MM.1S (cell line): ENCODE results near the gene APOM.

Experiments
- DNase-seq: peaks from one replicate; pipeline ENCODE4 v3.0.0-alpha.2; 2015
- H2AFZ ChIP-seq: fragments of 300-600 bp; sonication (generic); 2 replicates; pipeline ENCODE4 v1.6.0; 2016; ENCODE audit warnings: antibody characterized with exemption, low read length
- H3F3A ChIP-seq: fragments of 300-600 bp; sonication (generic); 2 replicates; pipeline ENCODE4 v1.6.1; 2016; ENCODE audit warnings: mild to moderate bottlenecking, antibody characterized with exemption, low read length, moderate library complexity, mixed read lengths; ENCODE audit not compliant: insufficient read depth
- H3K27ac ChIP-seq: fragments of 300-600 bp; sonication (generic); 2 replicates; pipeline ENCODE4 v1.5.1; 2016; ENCODE audit warnings: mild to moderate bottlenecking, low read length
- H3K27me3 ChIP-seq: fragments of 300-600 bp; sonication (generic); replicated peaks from 2 replicates; pipeline ENCODE4 v1.6.0; 2016; ENCODE audit warnings: low read length; ENCODE audit not compliant: insufficient read depth
- H3K36me3 ChIP-seq: fragments of 300-600 bp; sonication (generic); replicated peaks from 2 replicates; pipeline ENCODE4 v1.6.1; 2016; ENCODE audit warnings: mild to moderate bottlenecking, low read length, mixed read lengths; ENCODE audit not compliant: insufficient read depth
- H3K4me1 ChIP-seq: fragments of 300-600 bp; sonication (generic); 2 replicates; pipeline ENCODE4 v1.6.1; 2016; ENCODE audit warnings: low read length, mixed read lengths
- H3K4me2 ChIP-seq: fragments of 300-600 bp; sonication (generic); 2 replicates; pipeline ENCODE4 v1.6.0; 2016; ENCODE audit warnings: low read depth, low read length
- H3K4me3 ChIP-seq: fragments of 300-600 bp; sonication (generic); 2 replicates; pipeline ENCODE4 v1.5.1; 2016; ENCODE audit warnings: low read length, mixed read lengths
- H3K79me2 ChIP-seq: fragments of 300-600 bp; sonication (generic); 2 replicates; pipeline ENCODE4 v1.6.1; 2016; ENCODE audit warnings: mixed run types, low read length, mixed read lengths
- H3K9ac ChIP-seq: fragments of 300-600 bp; sonication (generic); 2 replicates; pipeline ENCODE4 v1.6.1; 2016; ENCODE audit warnings: low read length, mixed read lengths
- H3K9me2 ChIP-seq: fragments of 300-600 bp; sonication (generic); replicated peaks from 2 replicates; pipeline ENCODE4 v1.6.1; 2016; ENCODE audit warnings: mild to moderate bottlenecking, low read length, mixed read lengths; ENCODE audit not compliant: insufficient read depth
- H3K9me3 ChIP-seq: fragments of 300-600 bp; sonication (generic); replicated peaks from 2 replicates; pipeline ENCODE4 v1.6.1; 2016; ENCODE audit warnings: mild to moderate bottlenecking, low read length, mixed read lengths; ENCODE audit not compliant: insufficient read depth
- H4K20me1 ChIP-seq: fragments of 300-600 bp; sonication (generic); 2 replicates; pipeline ENCODE4 v1.6.1; 2016; ENCODE audit warnings: mild to moderate bottlenecking, low read length, moderate library complexity, mixed read lengths; ENCODE audit not compliant: insufficient read depth
- CTCF ChIP-seq: fragments of 300-600 bp; sonication (generic); IDR thresholded peaks from 2 replicates; pipeline ENCODE4 v1.5.1; 2016; ENCODE audit warnings: antibody characterized with exemption, low read length, mixed read lengths
- EZH2 ChIP-seq: fragments of 300-600 bp; sonication (generic); optimal IDR thresholded peaks from 2 replicates; pipeline ENCODE3; 2017; ENCODE audit warnings: low read depth, mild to moderate bottlenecking, antibody characterized with exemption, low read length, mixed read lengths
- EZH2phosphoT487 ChIP-seq: fragments of 300-600 bp; sonication (generic); IDR thresholded peaks from 2 replicates; pipeline ENCODE4 v1.6.1; 2018; ENCODE audit warnings: antibody characterized with exemption, low read length

Gene APOM

GRCh38 chr6:31658983-31659648, 3.4 kb downstream of the APOM start:
- Histone ChIP-seq H2AFZ (no peak overlapping the region), H3K79me2 (peaks cover 49% of the 10 kb centered on the region), H3K36me3 (no peaks in the 10 kb centered on the region), H3K9me3 (no peaks in the 10 kb centered on the region), H3K4me1 (peaks cover 35% of the 10 kb centered on the region), H3K4me3 (peak overlapping the region; percentile 87; the same call in 1 of the 2 replicates), H3K9ac (peak overlapping the region; percentile 78; the same call in 1 of the 2 replicates), H3F3A (peaks cover 14% of the 10 kb centered on the region), H3K27me3 (no peaks in the 10 kb centered on the region), H4K20me1 (no peaks in the 10 kb centered on the region), H3K27ac (no peak overlapping the region), H3K4me2 (peak overlapping the region; percentile 94), H3K9me2 (no peaks in the 10 kb centered on the region)
- TF ChIP-seq EZH2phosphoT487 (no peak), CTCF (no peak), EZH2 (no peak)
- DNase-seq: no peak

GRCh38 chr6:31659649-31660380, 4.1 kb downstream of the APOM start:
- TF ChIP-seq EZH2 (no peak), EZH2phosphoT487 (no peak), CTCF (no peak)
- Histone ChIP-seq H3K79me2 (peaks cover 56% of the 10 kb centered on the region), H4K20me1 (no peaks in the 10 kb centered on the region), H3K4me1 (peaks cover 36% of the 10 kb centered on the region), H3K4me3 (peak overlapping the region; percentile 87), H3F3A (peaks cover 14% of the 10 kb centered on the region), H3K9me2 (no peaks in the 10 kb centered on the region), H3K9ac (peak overlapping the region; percentile 78), H3K27me3 (no peaks in the 10 kb centered on the region), H3K36me3 (no peaks in the 10 kb centered on the region), H3K27ac (peak overlapping the region; percentile 54; the same call in 1 of the 2 replicates), H3K4me2 (peak overlapping the region; percentile 94), H2AFZ (peak overlapping the region; percentile 18), H3K9me3 (no peaks in the 10 kb centered on the region)
- DNase-seq: peak; percentile 12

- Histone ChIP-seq H3K4me3 (peak within 1 kb of the TSS; percentile 87), H3K27me3 (no peaks in the 10 kb centered on the region), H3K27ac (peak within 1 kb of the TSS; percentile 54; the same call in 1 of the 2 replicates), H4K20me1 (no peaks in the 10 kb centered on the region), H3K36me3 (no peaks in the 10 kb centered on the region), H3K9me2 (no peaks in the 10 kb centered on the region), H3K9me3 (no peaks in the 10 kb centered on the region), H2AFZ (peak within 1 kb of the TSS; percentile 18), H3K9ac (peak within 1 kb of the TSS; percentile 78), H3K4me1 (peaks cover 36% of the 10 kb centered on the region), H3K79me2 (peaks cover 58% of the 10 kb centered on the region), H3K4me2 (peak within 1 kb of the TSS; percentile 94), H3F3A (peaks cover 19% of the 10 kb centered on the region)
- DNase-seq: peak; percentile 80
- no peak for TF ChIP-seq CTCF
- no peak for TF ChIP-seq EZH2
- no peak for TF ChIP-seq EZH2phosphoT487
Observed at GRCh38 chr6:31660381-31661261, 4.9 kb downstream of the APOM start, which contains the start of gene C6orf47. TSS of gene C6orf47 (minus strand) at chr6:31660778. CDS start at chr6:31659947, 831 bp downstream.
